ENCODE data around the gene EIF4EBP2.

Gene EIF4EBP2

GRCh38 chr10:70459061-70459773 is 55.3 kb downstream of the EIF4EBP2 start:
- no peak overlapping the region for H3K4me3 ChIP-seq (replicated peaks in 1 of 2; ENCODE audit: low read depth in 2 of 2, low read length in 2 of 2)
- DNase-seq (ENCODE audit: low read depth in 2 of 2): no peak
- no peak for TF ChIP-seq CTCF (IDR thresholded peaks at IDR 0.05; ENCODE audit: low read depth, low read length)

GRCh38 chr10:70459774-70460490 is 56.0 kb downstream of the EIF4EBP2 start:
- no peak overlapping the region for H3K4me3 ChIP-seq (replicated peaks in 1 of 2; ENCODE audit: low read depth in 2 of 2, low read length in 2 of 2)
- TF ChIP-seq CTCF (IDR thresholded peaks at IDR 0.05; ENCODE audit: low read depth, low read length): no peak
- DNase-seq (ENCODE audit: low read depth in 2 of 2): no peak

- no peak overlapping the region for H3K4me3 ChIP-seq (replicated peaks in 1 of 2; ENCODE audit: low read depth in 2 of 2, low read length in 2 of 2)
- peak; percentile 59 to 63 for DNase-seq (ENCODE audit: low read depth in 2 of 2)
- peak; percentile 86 for TF ChIP-seq CTCF (IDR thresholded peaks at IDR 0.05; ENCODE audit: low read depth, low read length)
Observed at GRCh38 chr10:70461397-70462348, 57.7 kb downstream of the EIF4EBP2 start.

- TF ChIP-seq CTCF (IDR thresholded peaks at IDR 0.05; ENCODE audit: low read depth, low read length): no peak
- peak; percentile 18 to 19 for DNase-seq (ENCODE audit: low read depth in 2 of 2)
Observed at GRCh38 chr10:70462349-70462984, 58.5 kb downstream of the EIF4EBP2 start.

GRCh38 chr10:70465278-70465677 is 61.3 kb downstream of the EIF4EBP2 start:
- H3K4me3 ChIP-seq (replicated peaks in 1 of 2; ENCODE audit: low read depth in 2 of 2, low read length in 2 of 2): no peak overlapping the region
- no peak for TF ChIP-seq CTCF (IDR thresholded peaks at IDR 0.05; ENCODE audit: low read depth, low read length)
- no peak for DNase-seq (ENCODE audit: low read depth in 2 of 2)

More at GRCh38 chr10:70462349-70462984, 58.5 kb downstream of the EIF4EBP2 start:
- H3K4me3 ChIP-seq (replicated peaks in 1 of 2; ENCODE audit: low read depth in 2 of 2, low read length in 2 of 2): no peak overlapping the region

- no peak overlapping the region for H3K4me3 ChIP-seq (replicated peaks in 1 of 2; ENCODE audit: low read depth in 2 of 2, low read length in 2 of 2)
- no peak for DNase-seq (ENCODE audit: low read depth in 2 of 2)
- TF ChIP-seq CTCF (IDR thresholded peaks at IDR 0.05; ENCODE audit: low read depth, low read length): no peak
Observed at GRCh38 chr10:70465832-70466231, 61.9 kb downstream of the EIF4EBP2 start.
